Glutamatergic neuron (in vitro differentiated cells): ENCODE results near the gene SLC17A1. TPM values are rescaled to one million over a fixed set of nuclear protein-coding genes. Genes with fewer than 3 reads are reported as not detected.

Experiments
- DNase-seq: peaks from one replicate; pipeline ENCODE4 v3.0.0; 2022
- H3K27ac Mint-ChIP-seq: one replicate; pipeline ENCODE4 v1.8.0; 2020; ENCODE audit warnings: mild to moderate bottlenecking, mixed read lengths, inconsistent platforms; ENCODE audit not compliant: unreplicated experiment
- H3K27me3 Mint-ChIP-seq: one replicate; pipeline ENCODE4 v1.8.0; 2020; ENCODE audit warnings: mild to moderate bottlenecking, moderate library complexity, mixed read lengths, inconsistent platforms; ENCODE audit not compliant: unreplicated experiment
- H3K36me3 Mint-ChIP-seq: one replicate; pipeline ENCODE4 v1.8.0; 2020; ENCODE audit warnings: mild to moderate bottlenecking, mixed read lengths, inconsistent platforms; ENCODE audit not compliant: unreplicated experiment
- H3K4me1 Mint-ChIP-seq: one replicate; pipeline ENCODE4 v1.8.0; 2020; ENCODE audit warnings: mild to moderate bottlenecking, low read depth, mixed read lengths, inconsistent platforms; ENCODE audit not compliant: unreplicated experiment
- H3K4me3 Mint-ChIP-seq: one replicate; pipeline ENCODE4 v1.8.0; 2020; ENCODE audit warnings: mild to moderate bottlenecking, mixed read lengths, inconsistent platforms; ENCODE audit not compliant: unreplicated experiment
- H3K9me3 Mint-ChIP-seq: one replicate; pipeline ENCODE4 v1.8.0; 2020; ENCODE audit warnings: mild to moderate bottlenecking, moderate library complexity, mixed read lengths, inconsistent platforms; ENCODE audit not compliant: unreplicated experiment
- CTCF ChIP-seq: fragments of 200-600 bp; sonication (generic); IDR thresholded peaks from one replicate; pipeline ENCODE4 v1.5.0; 2021; ENCODE audit not compliant: partially characterized antibody, unreplicated experiment
- total RNA-seq: library from RNA; stranded (reverse); fragmentation: NEBNext Ultra II Directional; extraction: Animal tissue kit (Norgen Biotek cat#: 25700); gene quantifications from one replicate; pipeline ENCODE4 v1.2.1, GENCODE V29; 2021; ENCODE audit not compliant: unreplicated experiment

Gene SLC17A1
- total RNA-seq, 1 donor from 2014 or later = not detected

DNA sequence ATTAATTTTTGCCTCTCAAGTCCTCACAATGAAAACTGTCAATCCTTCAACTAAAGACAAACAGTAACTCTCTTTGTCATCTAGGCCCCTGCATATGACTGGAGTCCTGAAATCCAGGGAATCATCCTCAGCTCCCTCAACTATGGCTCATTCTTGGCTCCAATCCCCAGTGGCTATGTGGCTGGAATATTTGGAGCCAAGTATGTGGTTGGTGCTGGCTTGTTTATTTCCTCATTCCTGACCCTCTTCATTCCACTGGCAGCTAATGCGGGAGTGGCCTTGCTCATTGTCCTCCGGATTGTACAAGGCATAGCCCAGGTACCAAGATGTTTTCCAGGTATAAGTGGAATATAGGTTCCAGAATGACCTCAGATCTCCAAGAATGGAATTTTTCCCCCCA, 61.9 kb downstream of the SLC17A1 start:
- TF ChIP-seq CTCF = no peak
- peaks cover 7% of the 10 kb centered on the region for H3K4me1 Mint-ChIP-seq
- no peak overlapping the region for H3K4me3 Mint-ChIP-seq
- no peak for DNase-seq
- peaks cover 3% of the 10 kb centered on the region for H3K9me3 Mint-ChIP-seq
- H3K36me3 Mint-ChIP-seq = no peaks in the 10 kb centered on the region
- H3K27me3 Mint-ChIP-seq = no peaks in the 10 kb centered on the region
- H3K27ac Mint-ChIP-seq = no peak overlapping the region

DNA sequence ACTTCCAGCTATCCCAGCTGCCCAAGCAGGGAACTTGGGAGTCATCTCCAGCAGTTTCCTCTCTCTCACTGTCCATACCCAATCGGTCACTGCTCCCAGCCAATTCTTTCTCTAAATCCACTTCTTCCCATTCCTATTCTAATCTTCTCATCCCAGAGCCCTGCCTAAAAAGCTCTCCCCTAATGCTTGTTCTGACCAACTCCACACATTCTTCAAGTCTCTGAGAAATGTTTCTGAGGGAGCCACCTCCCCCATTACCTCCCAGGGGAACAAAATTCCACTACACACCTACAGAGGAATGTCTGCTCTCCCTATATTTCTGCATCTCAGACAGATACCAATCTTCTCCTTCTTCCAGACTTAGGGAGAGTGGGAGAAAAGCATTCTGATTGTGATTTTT, 63.3 kb downstream of the SLC17A1 start:
- Mint-ChIP-seq H3K4me1 (no peaks in the 10 kb centered on the region), H3K9me3 (no peaks in the 10 kb centered on the region), H3K4me3 (no peak overlapping the region), H3K27ac (no peak overlapping the region), H3K36me3 (no peaks in the 10 kb centered on the region), H3K27me3 (no peaks in the 10 kb centered on the region)
- no peak for DNase-seq
- TF ChIP-seq CTCF = no peak

DNA sequence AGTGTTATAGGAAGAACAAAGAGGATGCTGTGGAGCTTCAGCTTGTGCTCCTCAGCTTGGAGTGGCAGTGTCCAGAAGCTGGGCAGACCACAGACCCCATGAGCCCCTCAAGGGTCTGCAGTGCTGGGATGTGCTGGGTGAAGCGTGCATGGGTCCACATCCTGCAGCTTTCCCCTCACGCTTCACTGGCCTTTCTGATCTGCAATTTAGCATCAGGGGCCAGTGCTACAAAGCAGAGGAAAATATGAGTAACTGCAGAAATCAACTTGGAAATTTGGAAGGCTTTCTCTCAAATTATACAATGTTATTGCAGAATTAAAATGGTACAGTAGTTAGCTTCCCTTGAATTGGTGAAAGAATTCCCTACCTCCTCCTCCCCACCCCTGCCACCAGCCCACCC, 67.2 kb downstream of the SLC17A1 start:
- H3K4me1 Mint-ChIP-seq = no peaks in the 10 kb centered on the region
- no peaks in the 10 kb centered on the region for H3K36me3 Mint-ChIP-seq
- H3K9me3 Mint-ChIP-seq = no peaks in the 10 kb centered on the region
- H3K4me3 Mint-ChIP-seq = no peak overlapping the region
- DNase-seq = no peak
- no peak for TF ChIP-seq CTCF
- no peaks in the 10 kb centered on the region for H3K27me3 Mint-ChIP-seq
- no peak overlapping the region for H3K27ac Mint-ChIP-seq

DNA sequence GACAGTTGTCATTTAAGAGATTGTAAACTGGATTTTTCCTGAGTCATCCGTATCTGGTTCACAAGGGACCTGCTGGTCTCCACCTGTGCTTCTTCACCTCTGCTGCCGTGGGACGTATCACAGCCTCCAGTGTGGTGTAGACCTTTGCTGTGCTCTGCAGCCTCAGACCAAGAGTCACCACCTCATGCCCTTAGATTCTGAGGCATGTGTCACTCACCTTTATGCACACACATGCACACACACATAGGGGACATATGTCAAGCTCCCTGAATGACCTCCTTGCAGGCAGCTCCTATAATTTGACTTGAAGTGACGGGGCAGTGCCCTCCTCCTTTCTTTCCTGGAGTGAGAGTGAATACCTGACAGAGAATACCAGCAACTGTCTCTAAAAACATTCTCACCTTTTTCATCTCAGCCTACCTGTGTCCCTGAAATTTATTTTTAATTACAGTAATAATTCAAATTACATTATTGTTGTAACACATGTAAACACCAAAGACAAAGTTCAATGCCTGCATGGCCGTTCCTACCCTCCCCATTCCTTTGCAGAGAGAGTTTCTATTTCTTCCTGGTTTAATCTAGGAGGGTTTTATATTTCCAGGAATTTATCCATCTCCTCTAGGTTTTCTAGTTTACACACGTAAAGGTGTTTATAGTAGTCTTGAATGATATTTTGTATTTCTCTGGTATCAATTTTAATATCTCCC, 73.8 kb downstream of the SLC17A1 start:
- DNase-seq = no peak
- Mint-ChIP-seq H3K4me3 (no peak overlapping the region), H3K27me3 (peaks cover under 1% of the 10 kb centered on the region), H3K27ac (no peak overlapping the region), H3K4me1 (no peaks in the 10 kb centered on the region), H3K36me3 (no peaks in the 10 kb centered on the region), H3K9me3 (peaks cover 2% of the 10 kb centered on the region)
- no peak for TF ChIP-seq CTCF

DNA sequence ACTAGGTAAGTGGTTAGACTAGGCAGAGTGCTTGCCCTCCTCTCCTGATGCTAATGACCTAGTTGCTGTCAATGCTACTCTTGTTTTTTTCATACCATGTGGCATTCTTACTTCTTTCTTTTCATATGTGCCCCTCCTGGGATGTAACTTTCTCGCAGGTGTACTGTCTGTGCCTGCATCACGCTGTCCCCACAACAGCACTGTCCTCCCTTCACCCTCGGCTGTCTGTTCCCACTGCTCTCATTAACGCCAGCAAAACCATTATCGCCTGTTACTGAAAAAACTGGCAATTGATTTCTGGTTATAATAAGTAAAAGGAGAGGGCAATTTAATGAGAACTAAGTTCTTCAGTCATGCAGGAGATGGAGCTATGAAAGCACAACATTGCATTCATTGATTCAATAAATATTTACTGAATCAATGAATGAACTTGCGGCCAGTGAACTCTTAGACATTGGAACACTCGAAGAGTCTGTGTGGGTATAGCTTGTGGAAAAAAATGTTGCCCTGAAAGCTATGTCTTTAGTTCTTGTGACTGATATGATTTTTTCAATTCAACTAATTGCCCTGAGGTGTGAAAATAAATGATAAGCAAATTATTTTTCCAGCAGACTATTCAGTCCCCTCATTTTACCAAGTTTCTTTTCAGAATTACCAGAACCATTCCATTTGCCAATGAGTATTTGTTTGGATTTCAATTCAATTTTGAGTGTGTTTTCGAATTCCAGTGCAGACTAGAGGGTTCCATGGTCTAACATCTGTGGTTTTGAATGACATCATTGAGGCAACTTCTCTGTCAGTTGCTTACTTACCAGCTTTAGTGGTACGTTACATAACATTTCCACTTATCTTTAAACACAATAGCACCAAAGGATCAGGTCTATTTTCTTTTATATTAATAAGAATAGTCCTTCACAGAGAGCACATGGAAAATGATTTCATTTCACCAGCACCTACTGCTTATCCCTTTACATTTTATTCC, 75.2 kb downstream of the SLC17A1 start:
- H3K27ac Mint-ChIP-seq = no peak overlapping the region

More for the DNA sequence above, 75.2 kb downstream of the SLC17A1 start:
- H3K4me3 Mint-ChIP-seq = no peak overlapping the region
- TF ChIP-seq CTCF = no peak
- H3K4me1 Mint-ChIP-seq = no peaks in the 10 kb centered on the region
- no peaks in the 10 kb centered on the region for H3K36me3 Mint-ChIP-seq
- peaks cover 2% of the 10 kb centered on the region for H3K27me3 Mint-ChIP-seq
- no peak for DNase-seq
- peaks cover 2% of the 10 kb centered on the region for H3K9me3 Mint-ChIP-seq
